ENCODE results near the gene KDM4C. TPM values are rescaled to one million over a fixed set of nuclear protein-coding genes. Genes with fewer than 3 reads are reported as not detected.

KDM4C gene
- total RNA-seq, 2 donors from 2014 or later: 46.6 to 70.9 TPM

DNA sequence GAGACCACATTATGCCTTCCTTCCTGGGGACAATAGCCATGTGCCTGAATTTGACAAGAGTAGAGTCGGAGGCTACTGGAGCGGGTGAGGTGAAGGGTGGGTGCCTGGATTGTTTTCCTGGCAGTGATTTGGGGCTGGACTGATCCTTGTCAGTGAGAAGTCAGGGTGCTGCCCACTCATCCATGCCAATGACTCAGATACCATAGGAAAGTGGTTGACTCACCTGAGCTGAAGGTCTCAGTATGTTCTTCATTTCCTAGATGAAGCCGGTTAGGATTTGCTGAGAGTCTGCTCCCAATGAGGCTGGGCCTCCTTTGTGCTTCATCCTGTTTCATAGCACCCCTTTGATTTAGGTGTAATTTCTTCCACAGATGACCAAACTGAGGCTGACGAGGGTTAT lies 366.0 kb downstream of the KDM4C start:
- Mint-ChIP-seq H3K4me1 (peaks cover 14% of the 10 kb centered on the region), H3K9me3 (no peaks in the 10 kb centered on the region)
- ATAC-seq (replicated peaks): peak; percentile 80

DNA sequence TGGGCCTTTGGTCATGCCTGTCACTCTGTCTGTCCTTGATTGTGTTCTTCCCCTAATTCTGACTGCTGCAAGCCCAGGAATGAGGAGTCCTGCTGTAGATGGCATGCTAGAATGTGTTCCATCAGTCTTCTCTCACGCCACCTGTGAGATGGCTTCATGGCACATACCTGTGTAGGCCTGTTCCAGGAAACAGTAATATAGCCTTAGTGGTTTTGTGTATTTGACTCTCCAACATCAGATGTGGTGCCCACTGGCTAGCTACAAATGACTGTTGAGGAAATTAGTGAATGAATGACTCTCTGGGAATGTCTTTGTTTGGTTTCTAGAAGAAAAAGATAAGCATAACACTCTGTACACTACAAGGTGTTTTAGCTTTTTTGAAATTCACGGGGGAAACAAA lies 367.5 kb downstream of the KDM4C start:
- Mint-ChIP-seq H3K9me3 (no peaks in the 10 kb centered on the region), H3K27me3 (no peaks in the 10 kb centered on the region), H3K4me1 (peaks cover 4% of the 10 kb centered on the region), H3K36me3 (ENCODE audit: low read depth) (peaks cover 82% of the 10 kb centered on the region), H3K27ac (peak overlapping the region; percentile 1), H3K4me3 (no peak overlapping the region)
- peak; percentile 53 for ATAC-seq (replicated peaks)

More for the DNA sequence above, 366.0 kb downstream of the KDM4C start:
- Mint-ChIP-seq H3K36me3 (ENCODE audit: low read depth) (peaks cover 75% of the 10 kb centered on the region), H3K27me3 (no peaks in the 10 kb centered on the region), H3K4me3 (no peak overlapping the region), H3K27ac (no peak overlapping the region)

DNA sequence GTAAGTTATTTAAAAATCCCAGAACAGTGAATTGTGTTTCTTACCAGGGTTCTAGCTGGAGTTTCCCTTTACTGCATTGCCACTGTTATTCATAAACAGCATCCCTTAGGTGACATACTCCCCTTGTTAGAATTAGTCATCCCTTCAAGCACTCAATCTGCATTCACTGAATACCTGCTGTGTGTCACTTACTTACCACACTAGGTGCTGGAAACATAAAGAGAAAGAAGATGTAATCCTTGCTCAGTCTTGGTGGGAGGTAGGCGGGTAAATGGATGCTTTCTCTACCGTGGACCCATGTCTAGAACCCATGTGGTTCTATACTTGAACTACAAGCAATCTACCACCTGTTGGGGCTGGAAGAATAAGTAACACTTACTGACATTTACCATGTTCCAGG lies 371.6 kb downstream of the KDM4C start:
- no peaks in the 10 kb centered on the region for H3K27me3 Mint-ChIP-seq
- peaks cover 4% of the 10 kb centered on the region for H3K4me1 Mint-ChIP-seq
- ATAC-seq (replicated peaks): peak; percentile 85
- no peak overlapping the region for H3K4me3 Mint-ChIP-seq
- peak overlapping the region; percentile 29 for H3K27ac Mint-ChIP-seq
- no peaks in the 10 kb centered on the region for H3K9me3 Mint-ChIP-seq
- H3K36me3 Mint-ChIP-seq (ENCODE audit: low read depth): peaks cover 86% of the 10 kb centered on the region

DNA sequence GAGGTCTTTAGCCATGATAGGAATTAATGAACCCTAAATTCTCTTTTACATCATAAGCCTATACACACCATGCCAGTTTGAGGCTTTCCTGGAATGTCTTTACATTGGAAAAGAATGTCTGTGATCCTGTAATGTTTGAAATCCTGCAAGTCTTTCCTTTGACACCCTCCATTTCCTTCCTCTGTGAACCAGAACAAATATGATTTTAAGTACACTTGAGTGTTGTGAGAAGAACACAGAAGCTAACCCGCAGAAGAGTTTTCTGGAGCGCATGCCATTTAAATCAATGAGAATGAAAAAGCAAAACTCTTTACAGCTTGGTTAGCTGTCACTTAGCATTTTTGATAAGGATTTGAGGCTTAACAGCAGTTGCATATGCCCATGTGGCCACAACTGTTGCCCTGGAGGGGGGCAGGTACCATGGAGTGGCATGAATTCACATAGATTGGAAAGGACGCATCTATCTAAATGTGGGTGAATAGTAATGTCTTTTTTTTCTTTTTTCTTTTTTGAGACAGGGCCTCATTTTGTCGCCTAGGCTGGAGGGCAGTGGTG lies 372.6 kb downstream of the KDM4C start:
- ATAC-seq (replicated peaks): no peak
- Mint-ChIP-seq H3K9me3 (no peaks in the 10 kb centered on the region), H3K4me3 (no peak overlapping the region), H3K27ac (no peak overlapping the region), H3K27me3 (no peaks in the 10 kb centered on the region), H3K4me1 (peaks cover 8% of the 10 kb centered on the region), H3K36me3 (ENCODE audit: low read depth) (peaks cover 90% of the 10 kb centered on the region)

DNA sequence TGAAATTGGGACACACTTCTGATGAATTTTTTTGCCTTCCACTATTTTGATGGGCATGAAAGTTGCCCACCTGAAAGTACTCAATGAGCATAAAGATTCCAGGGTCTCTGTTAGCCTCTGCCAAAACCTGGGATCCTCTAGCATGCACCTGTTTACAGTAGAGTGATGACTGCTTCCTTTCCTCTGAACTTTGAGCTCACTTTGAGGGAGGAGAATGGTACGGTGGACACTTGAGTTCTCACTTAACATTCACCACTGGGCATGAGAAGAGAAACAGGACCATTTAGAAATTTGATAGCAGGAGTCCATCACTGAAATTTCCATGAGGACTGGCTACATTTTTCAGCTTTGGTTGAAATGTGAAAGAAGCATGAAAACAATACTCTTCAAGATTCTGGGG lies 374.8 kb downstream of the KDM4C start:
- H3K27ac Mint-ChIP-seq: no peak overlapping the region
- no peaks in the 10 kb centered on the region for H3K9me3 Mint-ChIP-seq
- no peak for ATAC-seq (replicated peaks)
- H3K4me1 Mint-ChIP-seq: peaks cover 8% of the 10 kb centered on the region
- H3K4me3 Mint-ChIP-seq: no peak overlapping the region
- H3K27me3 Mint-ChIP-seq: no peaks in the 10 kb centered on the region
- peaks cover 98% of the 10 kb centered on the region for H3K36me3 Mint-ChIP-seq (ENCODE audit: low read depth)

DNA sequence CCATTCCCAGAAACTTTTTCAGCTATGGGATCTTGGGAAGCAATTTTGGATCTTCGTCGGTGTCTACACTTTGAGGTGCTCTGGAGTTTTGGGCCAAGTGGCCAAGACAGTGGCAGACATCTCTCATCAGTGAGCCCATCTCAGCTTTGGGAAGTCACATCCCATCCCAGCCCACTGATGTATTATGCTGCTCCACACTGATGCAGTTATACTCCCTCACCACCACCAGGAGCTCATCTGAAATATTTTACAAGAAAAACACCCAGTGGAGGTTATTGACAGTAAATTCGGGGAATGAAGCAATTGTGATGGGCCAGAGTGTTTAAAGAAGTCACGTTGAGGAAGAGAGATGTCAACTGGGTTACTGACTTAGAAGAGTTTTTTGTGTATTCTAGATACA lies 378.0 kb downstream of the KDM4C start:
- no peak for ATAC-seq (replicated peaks)
- peaks cover 72% of the 10 kb centered on the region for H3K36me3 Mint-ChIP-seq (ENCODE audit: low read depth)
- H3K4me3 Mint-ChIP-seq: no peak overlapping the region
- H3K27ac Mint-ChIP-seq: no peak overlapping the region
- no peaks in the 10 kb centered on the region for H3K27me3 Mint-ChIP-seq
- no peaks in the 10 kb centered on the region for H3K9me3 Mint-ChIP-seq
- H3K4me1 Mint-ChIP-seq: peaks cover 8% of the 10 kb centered on the region

DNA sequence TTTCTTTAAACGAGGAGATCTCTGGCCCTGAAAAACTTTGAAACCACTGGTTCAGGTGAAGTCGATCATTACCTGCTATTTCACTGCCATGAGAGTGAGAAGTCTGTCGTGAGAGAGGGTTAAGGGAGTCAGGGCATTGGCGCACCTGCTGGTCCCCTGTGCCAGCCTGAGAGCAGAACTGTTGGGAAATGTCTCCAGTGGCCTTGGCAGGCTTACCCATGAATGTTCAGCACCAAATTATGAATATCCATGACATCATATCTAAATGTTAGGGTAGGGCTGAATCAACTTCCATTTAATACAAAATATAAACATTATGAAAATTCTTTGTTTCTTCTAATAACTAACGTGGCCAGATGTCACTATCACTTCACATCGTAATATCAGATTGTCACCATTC lies 379.3 kb downstream of the KDM4C start:
- Mint-ChIP-seq H3K4me1 (peaks cover 4% of the 10 kb centered on the region), H3K36me3 (ENCODE audit: low read depth) (peaks cover 68% of the 10 kb centered on the region), H3K4me3 (no peak overlapping the region), H3K9me3 (no peaks in the 10 kb centered on the region), H3K27ac (no peak overlapping the region), H3K27me3 (no peaks in the 10 kb centered on the region)
- no peak for ATAC-seq (replicated peaks)

DNA sequence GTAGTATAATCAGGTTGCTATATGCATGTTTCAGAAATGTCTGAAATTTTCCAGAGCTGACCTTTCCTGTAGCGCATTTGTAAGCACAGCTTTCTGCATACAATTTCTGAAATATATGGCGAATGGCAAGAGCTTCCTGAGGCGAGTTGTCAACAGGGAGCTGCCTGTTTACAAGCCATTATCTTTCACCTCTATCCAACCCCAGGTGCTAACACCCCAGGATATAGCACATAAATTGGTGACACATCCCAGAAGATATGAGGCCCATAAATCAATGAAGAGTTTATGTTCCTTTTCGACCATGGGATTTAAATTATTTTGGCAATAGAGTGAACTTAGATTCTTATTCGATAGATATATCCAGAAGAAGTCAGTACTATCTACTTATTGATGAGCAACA lies 379.8 kb downstream of the KDM4C start:
- peaks cover 62% of the 10 kb centered on the region for H3K36me3 Mint-ChIP-seq (ENCODE audit: low read depth)
- H3K4me3 Mint-ChIP-seq: no peak overlapping the region
- no peaks in the 10 kb centered on the region for H3K27me3 Mint-ChIP-seq

DNA sequence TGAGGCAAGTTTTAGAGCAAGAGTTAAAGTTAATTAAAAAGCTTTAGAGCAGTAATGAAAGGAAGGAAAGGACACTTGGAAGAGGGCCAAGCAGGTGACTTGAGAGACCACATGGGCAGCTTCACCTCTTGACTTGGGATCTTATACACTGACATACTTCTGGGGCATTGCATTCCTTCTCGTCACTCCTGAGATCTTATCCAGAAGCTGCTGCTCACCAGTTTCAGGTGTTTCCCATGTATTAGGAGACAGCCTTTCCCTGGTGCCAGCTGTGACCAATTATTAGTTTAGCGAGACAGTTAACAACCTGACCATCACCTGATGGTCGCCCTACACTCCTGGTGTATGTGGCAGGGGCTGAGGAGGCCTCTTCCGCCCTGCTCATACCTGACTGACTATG lies 382.1 kb downstream of the KDM4C start:
- Mint-ChIP-seq H3K4me1 (peaks cover 4% of the 10 kb centered on the region), H3K9me3 (no peaks in the 10 kb centered on the region), H3K4me3 (no peak overlapping the region), H3K27me3 (no peaks in the 10 kb centered on the region), H3K36me3 (ENCODE audit: low read depth) (peaks cover 53% of the 10 kb centered on the region), H3K27ac (no peak overlapping the region)
- ATAC-seq (replicated peaks): no peak

More for the DNA sequence above, 379.8 kb downstream of the KDM4C start:
- no peaks in the 10 kb centered on the region for H3K9me3 Mint-ChIP-seq
- H3K4me1 Mint-ChIP-seq: peaks cover 4% of the 10 kb centered on the region
- no peak for ATAC-seq (replicated peaks)
- H3K27ac Mint-ChIP-seq: no peak overlapping the region

DNA sequence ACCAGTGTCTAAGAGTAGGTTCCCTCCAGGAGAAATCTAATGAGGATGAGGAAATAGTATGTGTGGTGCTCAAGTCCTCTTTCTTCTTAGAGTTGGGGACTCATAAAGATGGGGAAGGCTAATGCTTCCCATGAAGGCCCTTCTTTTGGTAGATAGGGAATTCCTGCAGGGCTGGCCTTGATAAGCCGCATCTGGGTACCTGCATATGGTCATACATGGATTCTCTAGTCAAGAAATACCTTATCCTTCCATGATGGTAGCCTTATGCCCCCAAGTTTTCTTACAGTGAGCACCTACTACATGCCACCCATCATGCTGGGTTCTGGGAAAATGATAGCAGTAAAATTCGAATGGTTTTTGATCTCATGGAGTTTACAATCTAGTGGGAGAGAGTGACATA lies 382.6 kb downstream of the KDM4C start:
- no peaks in the 10 kb centered on the region for H3K4me1 Mint-ChIP-seq
- H3K4me3 Mint-ChIP-seq: no peak overlapping the region
- H3K36me3 Mint-ChIP-seq (ENCODE audit: low read depth): peaks cover 53% of the 10 kb centered on the region
- no peak for ATAC-seq (replicated peaks)
- H3K9me3 Mint-ChIP-seq: no peaks in the 10 kb centered on the region
- no peak overlapping the region for H3K27ac Mint-ChIP-seq
- no peaks in the 10 kb centered on the region for H3K27me3 Mint-ChIP-seq

DNA sequence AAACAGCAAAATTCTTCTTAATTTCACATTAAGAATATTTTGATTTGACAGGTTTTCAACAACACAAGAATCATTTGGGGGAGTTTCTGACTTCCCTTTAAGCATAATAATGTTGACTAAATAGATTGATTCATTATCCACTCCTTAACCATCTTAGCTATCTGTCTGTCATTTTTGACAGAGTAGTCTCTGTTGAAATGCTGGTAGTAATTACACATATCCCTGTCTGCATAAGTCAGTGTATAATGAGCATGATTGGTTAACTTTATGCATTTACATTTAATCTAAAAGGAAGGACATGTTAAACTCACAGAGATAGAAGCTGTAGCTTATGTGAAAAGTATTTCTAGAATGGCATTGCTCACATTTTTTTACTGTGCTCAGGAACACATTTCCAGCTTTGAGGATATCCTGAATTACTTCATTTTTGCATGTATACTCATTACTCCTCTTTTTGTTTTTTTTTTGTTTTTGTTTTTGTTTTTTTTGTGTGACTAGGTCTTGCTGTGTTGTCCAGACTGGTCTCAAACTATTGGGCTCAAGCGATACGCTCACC lies 385.9 kb downstream of the KDM4C start:
- Mint-ChIP-seq H3K9me3 (no peaks in the 10 kb centered on the region), H3K4me1 (peaks cover 4% of the 10 kb centered on the region), H3K4me3 (no peak overlapping the region), H3K27ac (peak overlapping the region; percentile 42), H3K27me3 (no peaks in the 10 kb centered on the region), H3K36me3 (ENCODE audit: low read depth) (peaks cover 51% of the 10 kb centered on the region)
- ATAC-seq (replicated peaks): no peak

DNA sequence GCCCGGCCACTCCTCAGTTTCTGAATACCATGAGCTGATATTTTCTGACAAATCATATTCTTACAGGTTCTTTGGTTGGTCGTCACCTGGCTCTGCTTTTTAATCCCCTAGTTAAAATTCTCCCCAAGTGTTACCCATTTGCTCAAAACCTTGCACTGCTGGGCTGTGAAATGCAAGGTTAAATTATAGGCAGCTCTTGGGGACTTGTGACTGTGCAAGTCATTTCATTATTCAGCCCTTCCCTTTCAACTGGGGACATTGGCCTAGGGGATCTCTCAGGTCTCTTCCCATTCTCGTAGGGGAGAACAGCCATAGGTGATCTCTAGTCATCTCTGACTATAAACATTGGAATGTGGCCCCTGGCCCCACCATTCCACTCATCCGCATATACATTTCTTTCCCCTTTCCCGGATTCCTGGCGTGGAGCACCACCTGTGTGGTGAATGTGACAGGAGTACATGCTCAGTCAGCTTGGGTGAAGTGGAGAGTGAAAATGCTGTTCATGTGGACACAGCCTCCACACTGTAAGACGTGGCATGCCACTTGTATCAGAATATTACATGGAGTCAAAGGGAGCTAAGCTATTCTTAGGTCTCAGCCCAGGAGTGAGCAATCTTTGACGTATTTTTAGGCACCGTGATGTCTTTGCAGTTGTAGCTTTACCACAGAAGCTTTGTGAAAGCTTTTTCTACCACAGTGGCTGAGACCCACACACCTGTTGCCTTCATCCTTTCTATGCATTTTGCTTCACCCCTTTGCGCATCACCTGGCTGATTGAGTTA lies 386.7 kb downstream of the KDM4C start:
- H3K4me1 Mint-ChIP-seq: peaks cover 6% of the 10 kb centered on the region
- ATAC-seq (replicated peaks): no peak
- peak overlapping the region; percentile 42 for H3K27ac Mint-ChIP-seq
- no peaks in the 10 kb centered on the region for H3K9me3 Mint-ChIP-seq
- H3K4me3 Mint-ChIP-seq: no peak overlapping the region
- H3K27me3 Mint-ChIP-seq: no peaks in the 10 kb centered on the region
- peaks cover 51% of the 10 kb centered on the region for H3K36me3 Mint-ChIP-seq (ENCODE audit: low read depth)

DNA sequence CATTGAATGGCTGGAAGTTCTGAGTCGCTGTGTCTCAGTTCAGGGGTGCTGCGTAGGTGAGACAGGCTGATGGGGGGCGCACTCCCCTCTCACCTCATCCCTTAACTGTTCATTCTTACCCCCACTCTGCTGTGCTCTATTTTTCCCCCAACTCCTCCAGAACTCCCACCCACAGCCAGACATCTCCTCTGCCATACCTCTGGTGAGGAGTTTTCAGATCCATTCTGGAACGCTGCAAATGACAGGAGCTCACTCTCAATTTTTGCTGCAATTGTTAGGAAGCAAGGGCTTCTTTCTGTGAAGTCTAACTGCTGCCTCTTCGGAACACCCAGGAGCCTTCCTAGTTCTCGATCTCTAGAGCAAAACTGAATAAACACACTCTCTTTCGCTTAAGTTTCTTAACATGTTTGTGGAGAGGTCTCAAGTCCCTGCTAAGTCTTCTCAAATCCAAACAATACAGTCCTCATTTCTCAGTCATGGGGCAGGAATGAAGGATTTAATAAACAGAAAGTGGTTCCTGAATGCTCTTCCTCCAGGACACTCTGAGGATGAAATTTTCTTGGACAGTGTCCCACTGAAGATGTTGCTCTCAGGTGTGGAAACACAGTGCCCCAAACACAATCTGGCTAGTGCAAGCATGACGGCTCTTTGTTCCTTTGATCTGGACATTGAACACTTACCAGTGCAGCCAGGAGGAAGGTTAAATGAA lies 387.7 kb downstream of the KDM4C start:
- H3K4me1 Mint-ChIP-seq: peaks cover 12% of the 10 kb centered on the region
- H3K9me3 Mint-ChIP-seq: no peaks in the 10 kb centered on the region
- H3K27me3 Mint-ChIP-seq: no peaks in the 10 kb centered on the region
- H3K27ac Mint-ChIP-seq: no peak overlapping the region
- H3K4me3 Mint-ChIP-seq: no peak overlapping the region
- H3K36me3 Mint-ChIP-seq (ENCODE audit: low read depth): peaks cover 50% of the 10 kb centered on the region
- no peak for ATAC-seq (replicated peaks)

DNA sequence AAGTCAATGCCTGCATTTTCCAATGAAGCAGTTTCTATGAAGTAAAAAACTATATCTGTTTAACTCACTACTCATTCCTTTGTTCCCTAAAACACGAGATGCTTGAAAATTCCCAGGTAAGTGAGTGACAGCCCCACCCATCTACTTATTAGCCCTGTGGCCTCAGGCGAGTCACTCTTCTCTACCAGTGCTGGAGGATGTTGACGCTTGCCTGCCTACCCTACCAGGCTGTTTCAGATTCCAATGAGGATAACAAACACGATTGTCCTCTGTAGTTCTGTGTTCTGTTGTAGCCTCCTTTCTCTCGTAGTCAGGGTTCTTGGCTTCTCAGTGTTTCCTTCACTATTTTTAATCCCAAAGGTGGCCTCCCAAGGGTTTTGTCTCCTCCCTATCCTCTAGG lies 388.8 kb downstream of the KDM4C start:
- Mint-ChIP-seq H3K27me3 (no peaks in the 10 kb centered on the region), H3K4me3 (no peak overlapping the region), H3K9me3 (no peaks in the 10 kb centered on the region), H3K4me1 (peaks cover 12% of the 10 kb centered on the region), H3K27ac (peak overlapping the region; percentile 4), H3K36me3 (ENCODE audit: low read depth) (peaks cover 40% of the 10 kb centered on the region)
- ATAC-seq (replicated peaks): no peak
